Upper lobe of left lung (tissue), 6 donors: ENCODE measurements around the gene MAPK8IP3. TPM values are rescaled to one million over a fixed set of nuclear protein-coding genes. Genes with fewer than 3 reads are reported as not detected.

ENCODE experiments used
- ATAC-seq, 2 donors: fragments of 200-7000 bp; cut with Tn5 transposase; one replicate each; pipeline ENCODE4 v1.9.1; 2022; ENCODE audit warnings: mild to moderate bottlenecking in 2 of 2, moderate library complexity in 2 of 2; ENCODE audit not compliant: low FRiP score in 2 of 2
- DNase-seq, 2 donors: peaks; one replicate each; pipeline ENCODE4 v3.0.0-alpha.2; 2019 to 2020
- H3K27ac ChIP-seq, 4 donors: fragments of 200-600 bp; sonication (generic); one replicate each; pipeline ENCODE4 v1.5.1; 2016 to 2019
- H3K27me3 ChIP-seq, 4 donors: fragments of 200-600 bp; sonication (generic); one replicate each; pipeline ENCODE4 v1.5.1; 2017 to 2019
- H3K36me3 ChIP-seq, 4 donors: fragments of 200-600 bp; sonication (generic); one replicate each; pipeline ENCODE4 v1.5.1; 2016 to 2019
- H3K4me1 ChIP-seq, 4 donors: fragments of 200-600 bp; sonication (generic); one replicate each; pipeline ENCODE4 v1.5.1; 2018 to 2019
- H3K4me3 ChIP-seq, 4 donors: fragments of 200-600 bp; sonication (generic); one replicate each; pipeline ENCODE4 v1.5.1; 2017 to 2019; ENCODE audit warnings: mild to moderate bottlenecking in 2 of 4, moderate library complexity in 1 of 4
- H3K9me3 ChIP-seq, 4 donors: fragments of 200-600 bp; sonication (generic); one replicate each; pipeline ENCODE4 v1.5.1; 2018 to 2019
- EP300 ChIP-seq, 4 donors: sonication (generic); formaldehyde crosslinking; IDR thresholded peaks; one replicate each; pipeline ENCODE4 v1.5.1; 2017; ENCODE audit warnings: antibody characterized with exemption in 4 of 4, control low read depth in 2 of 4
- POLR2A ChIP-seq, 4 donors: fragments of 450-650 bp; IDR thresholded peaks; one replicate each; pipeline ENCODE4 v1.5.1; 2016 to 2017; ENCODE audit warnings: antibody characterized with exemption in 4 of 4, mild to moderate bottlenecking in 2 of 4
- POLR2AphosphoS5 ChIP-seq, 2 donors: sonication (generic); formaldehyde crosslinking; IDR thresholded peaks; one replicate each; pipeline ENCODE4 v1.5.1; 2017; ENCODE audit warnings: antibody characterized with exemption in 2 of 2
- WGBS, 2 donors: methylation state at CpG; one replicate each; pipeline ENCODE4 v1.1.5; 2017 to 2018; 5-methylcytosine and 5-hydroxymethylcytosine counted together
- total RNA-seq, 6 donors: library from RNA; depleted of rRNA in 4 of 6; stranded (reverse); fragments of >200 nt in 4 of 6; gene quantifications; one replicate each; pipeline versions ENCODE4 v1.1.0 to v1.2.1, GENCODE V29; 2016 to 2021
- TF ChIP-seq, protein P1 (sequence below), 6 experiments: fragments of 450-650 bp in 4 of 6; fragments of 200-600 bp in 2 of 6; sonication (generic) in 2 of 6; IDR thresholded peaks; one replicate each; pipeline ENCODE4 v1.5.1; 2016 to 2019; ENCODE audit warnings: antibody characterized with exemption in 6 of 6
- donor health status: DM: no; HTN: no; CAD: no; lungs with moderate emphysema.
- donor health status: DM: no; HTN: yes; CAD: no; lungs with severe emphysema.

Gene MAPK8IP3
- total RNA-seq, 6 donors from 2014 or later = 46.4 to 505 (median 71.9) TPM

DNA sequence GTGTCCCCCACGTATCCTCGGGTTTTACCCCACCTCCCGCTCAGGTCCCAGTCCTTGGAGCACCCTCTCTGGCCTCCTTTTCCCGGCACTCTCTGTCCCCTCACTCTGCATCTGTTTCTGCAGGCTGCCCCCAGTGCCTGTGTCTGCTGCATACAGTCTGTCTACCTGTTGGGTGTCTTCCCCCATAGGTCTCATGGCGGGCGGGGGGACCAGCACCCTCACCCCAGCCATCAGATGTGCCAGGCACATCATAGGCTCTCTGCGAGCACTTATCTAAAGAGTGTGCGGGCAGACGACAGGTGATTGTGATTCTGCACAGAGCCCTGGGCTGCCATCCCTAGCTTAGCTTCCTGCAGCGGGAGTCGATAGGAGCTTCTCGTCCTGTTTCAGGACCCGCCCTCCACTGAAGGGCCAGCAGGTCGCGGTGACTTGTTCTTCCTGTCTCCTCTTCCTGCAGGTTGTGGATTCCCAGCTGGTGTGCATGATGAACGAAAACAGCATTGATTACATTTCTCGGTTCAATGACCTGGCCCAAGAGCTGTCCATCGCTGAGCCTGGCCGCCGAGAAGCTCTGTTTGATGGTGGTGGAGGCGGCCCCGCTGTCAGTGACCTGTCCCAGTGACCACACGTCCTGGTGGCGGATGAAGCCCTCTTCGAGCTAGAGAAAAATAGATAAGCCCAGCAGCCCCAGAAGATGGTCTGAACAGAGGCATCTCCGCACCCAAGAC lies 32.4 kb upstream of the MAPK8IP3 start:
- no peak overlapping the region for H3K4me3 ChIP-seq
- ATAC-seq (no peak), DNase-seq (no peak)
- no peaks in the 10 kb centered on the region for H3K9me3 ChIP-seq
- TF ChIP-seq, protein P1, sequence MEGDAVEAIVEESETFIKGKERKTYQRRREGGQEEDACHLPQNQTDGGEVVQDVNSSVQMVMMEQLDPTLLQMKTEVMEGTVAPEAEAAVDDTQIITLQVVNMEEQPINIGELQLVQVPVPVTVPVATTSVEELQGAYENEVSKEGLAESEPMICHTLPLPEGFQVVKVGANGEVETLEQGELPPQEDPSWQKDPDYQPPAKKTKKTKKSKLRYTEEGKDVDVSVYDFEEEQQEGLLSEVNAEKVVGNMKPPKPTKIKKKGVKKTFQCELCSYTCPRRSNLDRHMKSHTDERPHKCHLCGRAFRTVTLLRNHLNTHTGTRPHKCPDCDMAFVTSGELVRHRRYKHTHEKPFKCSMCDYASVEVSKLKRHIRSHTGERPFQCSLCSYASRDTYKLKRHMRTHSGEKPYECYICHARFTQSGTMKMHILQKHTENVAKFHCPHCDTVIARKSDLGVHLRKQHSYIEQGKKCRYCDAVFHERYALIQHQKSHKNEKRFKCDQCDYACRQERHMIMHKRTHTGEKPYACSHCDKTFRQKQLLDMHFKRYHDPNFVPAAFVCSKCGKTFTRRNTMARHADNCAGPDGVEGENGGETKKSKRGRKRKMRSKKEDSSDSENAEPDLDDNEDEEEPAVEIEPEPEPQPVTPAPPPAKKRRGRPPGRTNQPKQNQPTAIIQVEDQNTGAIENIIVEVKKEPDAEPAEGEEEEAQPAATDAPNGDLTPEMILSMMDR (IDR thresholded peaks at IDR 0.05) = no peak
- TF ChIP-seq POLR2AphosphoS5 (IDR thresholded peaks at IDR 0.05) (no peak), EP300 (IDR thresholded peaks at IDR 0.05) (no peak), POLR2A (IDR thresholded peaks at IDR 0.05) (no peak)
- no peak overlapping the region for H3K27ac ChIP-seq
- 92 to 95% methylated on average over 18 to 26 of the region's 26 CpGs for WGBS, 2 donors
- no peaks in the 10 kb centered on the region for H3K27me3 ChIP-seq
- H3K36me3 ChIP-seq = peaks cover 35 to 69% (median 67%) of the 10 kb centered on the region in 4 donors
- peaks cover 0 to 11% (median 4%) of the 10 kb centered on the region in 4 donors for H3K4me1 ChIP-seq

DNA sequence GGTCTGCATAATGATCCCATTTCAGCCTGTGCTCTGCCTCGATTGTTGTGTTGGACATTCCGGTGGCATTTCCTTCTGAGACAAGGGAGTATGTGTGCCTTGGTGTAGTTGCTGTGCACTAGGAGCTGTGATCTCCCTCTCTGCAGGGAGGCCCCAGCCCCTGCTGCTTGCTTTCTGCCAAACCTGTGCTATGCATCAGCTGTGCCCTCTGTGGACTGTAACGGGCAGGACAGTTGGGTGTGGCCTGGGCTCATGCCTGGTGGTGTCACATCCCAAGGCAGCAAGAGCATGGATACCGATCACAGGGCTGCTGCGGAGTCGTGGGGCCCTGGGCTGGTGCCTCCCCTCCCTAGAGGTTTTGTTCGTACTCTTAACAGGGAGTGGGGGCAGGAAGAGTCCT lies 31.7 kb upstream of the MAPK8IP3 start:
- Histone ChIP-seq H3K4me1 (peaks cover 6 to 18% (median 11%) of the 10 kb centered on the region in 4 donors), H3K27me3 (no peaks in the 10 kb centered on the region), H3K27ac (no peak overlapping the region), H3K36me3 (peaks cover 28 to 62% (median 59%) of the 10 kb centered on the region in 4 donors), H3K4me3 (no peak overlapping the region), H3K9me3 (no peaks in the 10 kb centered on the region)
- TF ChIP-seq, protein P1 (IDR thresholded peaks at IDR 0.05) = no peak
- TF ChIP-seq POLR2A (IDR thresholded peaks at IDR 0.05) (no peak), POLR2AphosphoS5 (IDR thresholded peaks at IDR 0.05) (no peak), EP300 (IDR thresholded peaks at IDR 0.05) (no peak)
- DNase-seq (no peak), ATAC-seq (no peak)
- WGBS, 2 donors = 93 to 96% methylated on average over 4 to 7 of the region's 7 CpGs

DNA sequence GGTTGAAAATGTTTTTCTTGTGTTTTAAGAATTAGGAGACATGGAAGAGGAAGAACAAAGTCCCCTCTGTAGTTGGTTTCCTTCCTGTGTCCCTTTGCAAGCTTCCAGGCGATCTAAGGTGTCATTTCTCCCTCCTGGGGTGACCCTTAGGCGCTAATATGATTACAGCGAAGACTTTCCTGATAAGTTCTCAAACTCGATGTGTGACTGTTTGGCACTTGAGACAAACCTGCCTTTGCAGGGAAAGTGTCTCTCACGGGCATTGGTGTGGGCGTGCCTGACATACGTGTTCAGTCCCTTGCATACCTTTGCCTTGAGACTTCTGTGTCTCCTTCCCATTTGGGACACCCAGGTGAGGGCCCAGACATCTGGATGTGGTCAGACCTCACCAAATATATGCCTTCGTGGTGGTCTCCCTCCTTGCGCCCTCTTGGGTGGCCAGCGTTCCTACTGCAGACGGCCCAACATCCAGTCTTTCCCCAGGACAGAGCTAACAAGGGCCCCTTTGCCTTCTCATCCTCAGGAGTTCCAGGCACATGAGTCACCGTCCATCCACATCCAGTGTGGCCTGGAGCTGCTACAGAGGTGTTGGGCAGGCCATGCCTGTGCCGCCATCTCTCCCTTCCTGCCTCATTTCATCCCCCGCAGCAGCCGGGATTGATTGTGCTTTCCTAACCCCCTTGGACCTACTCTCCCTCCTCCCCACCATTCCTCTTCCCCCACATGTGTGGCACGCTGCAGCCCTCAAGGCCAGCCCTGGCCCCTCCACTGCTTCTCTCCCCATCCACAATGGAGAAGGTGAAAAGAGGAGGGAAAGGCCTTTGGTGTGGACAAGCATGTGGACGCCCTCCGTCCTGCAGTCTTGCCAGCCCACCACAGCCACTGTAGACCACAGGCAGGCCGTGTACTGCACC lies 31.0 kb upstream of the MAPK8IP3 start:
- peaks cover 7 to 25% (median 18%) of the 10 kb centered on the region in 4 donors for H3K4me1 ChIP-seq
- peaks cover 21 to 55% (median 52%) of the 10 kb centered on the region in 4 donors for H3K36me3 ChIP-seq
- no peaks in the 10 kb centered on the region for H3K9me3 ChIP-seq
- no peak for DNase-seq
- WGBS, 2 donors = 88 to 92% methylated on average over 19 of the region's 19 CpGs
- no peaks in the 10 kb centered on the region for H3K27me3 ChIP-seq
- H3K27ac ChIP-seq = no peak overlapping the region
- H3K4me3 ChIP-seq = no peak overlapping the region
- TF ChIP-seq EP300 (IDR thresholded peaks at IDR 0.05) (no peak), POLR2AphosphoS5 (IDR thresholded peaks at IDR 0.05) (no peak), POLR2A (IDR thresholded peaks at IDR 0.05) (no peak)
- TF ChIP-seq, protein P1 (IDR thresholded peaks at IDR 0.05) = no peak
- no peak for ATAC-seq

DNA sequence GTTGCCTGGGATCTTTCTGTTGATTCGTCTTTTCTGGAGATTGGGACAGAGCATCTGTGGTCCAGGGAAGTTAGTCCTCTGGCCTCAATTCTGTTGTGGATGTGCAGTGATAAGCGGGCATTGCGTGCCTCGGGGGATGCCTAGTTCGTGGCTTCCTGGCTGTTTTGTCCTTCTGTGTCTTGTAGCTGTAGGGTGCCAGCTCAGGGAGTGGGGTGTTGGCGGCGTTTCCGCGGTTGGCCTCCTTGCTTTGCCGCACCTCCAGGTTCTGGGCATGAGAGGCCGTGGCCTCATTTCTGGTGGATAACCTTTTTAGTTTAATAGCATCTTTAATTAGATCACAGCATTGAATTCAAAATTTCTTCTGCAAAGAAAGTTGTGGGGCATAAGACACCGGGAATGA lies 29.3 kb upstream of the MAPK8IP3 start:
- Histone ChIP-seq H3K36me3 (peaks cover 8 to 39% (median 36%) of the 10 kb centered on the region in 4 donors), H3K4me3 (no peak overlapping the region), H3K4me1 (peaks cover 7 to 26% (median 18%) of the 10 kb centered on the region in 4 donors), H3K27me3 (no peaks in the 10 kb centered on the region), H3K9me3 (no peaks in the 10 kb centered on the region), H3K27ac (no peak overlapping the region)
- TF ChIP-seq EP300 (IDR thresholded peaks at IDR 0.05) = no peak
- TF ChIP-seq POLR2A (IDR thresholded peaks at IDR 0.05) = no peak
- TF ChIP-seq, protein P1 (IDR thresholded peaks at IDR 0.05) = no peak
- TF ChIP-seq POLR2AphosphoS5 (IDR thresholded peaks at IDR 0.05) = no peak
- no peak for ATAC-seq
- no peak for DNase-seq
- 89 to 93% methylated on average over 11 to 12 of the region's 12 CpGs for WGBS, 2 donors
